Measurements from ENCODE around the gene SLC25A53. TPM values are rescaled to one million over a fixed set of nuclear protein-coding genes. Genes with fewer than 3 reads are reported as not detected.

SLC25A53 gene
- total RNA-seq, 2 experiments from 2014 or later: 4.8 to 15.6 TPM

- H2AFZ ChIP-seq (ENCODE audit: low read length): no peak overlapping the region
- H3K4me2 ChIP-seq (ENCODE audit: low read length): no peak overlapping the region
- no peak overlapping the region for H3K4me3 ChIP-seq (ENCODE audit: low read depth, low read length, poor library complexity, severe bottlenecking)
- H3K9me2 ChIP-seq (ENCODE audit: insufficient read depth, low read length): no peaks in the 10 kb centered on the region
- BruUV-seq (replicated peaks): no TSS peak
- intact Hi-C loops (cut with micrococcal nuclease; ENCODE audit: unreplicated experiment): no loop called here
- no peaks in the 10 kb centered on the region for H3K36me3 ChIP-seq (ENCODE audit: insufficient read depth, low read length)
- ChIA-PET POLR2A (no interaction called here), CTCF (ENCODE audit: unreplicated experiment) (no interaction called here)
- H3K27ac ChIP-seq (ENCODE audit: low read depth, low read length, poor library complexity, severe bottlenecking): no peak overlapping the region
- no peaks in the 10 kb centered on the region for H4K20me1 ChIP-seq (ENCODE audit: insufficient read depth, low read length)
- H3K9me3 ChIP-seq (ENCODE audit: low read length): no peaks in the 10 kb centered on the region
- DNase-seq (ENCODE audit: low spot score): no peak
- H3K4me1 ChIP-seq (ENCODE audit: insufficient read depth, low read length, poor library complexity, severe bottlenecking): no peaks in the 10 kb centered on the region
- TF ChIP-seq CTCF (conservative IDR thresholded peaks at IDR 0.05; ENCODE audit: low read length) (no peak), EZH2phosphoT487 (IDR thresholded peaks at IDR 0.05; ENCODE audit: borderline replicate concordance, low read depth, low read length) (no peak)
- peaks cover 11% of the 10 kb centered on the region; the same call in 1 of the 2 replicates for H3K79me2 ChIP-seq (ENCODE audit: insufficient read depth, low read depth, low read length)
These were observed 5.8 kb downstream of the SLC25A53 start for GRCh38 chrX:104151037-104151436.

- BruUV-seq (replicated peaks): no TSS peak
- Histone ChIP-seq H3K79me2 (ENCODE audit: insufficient read depth, low read depth, low read length) (no peaks in the 10 kb centered on the region), H3K4me2 (ENCODE audit: low read length) (no peak overlapping the region), H3K36me3 (ENCODE audit: insufficient read depth, low read length) (no peaks in the 10 kb centered on the region), H3K27ac (ENCODE audit: low read depth, low read length, poor library complexity, severe bottlenecking) (no peak overlapping the region), H3K4me3 (ENCODE audit: low read depth, low read length, poor library complexity, severe bottlenecking) (no peak overlapping the region), H3K4me1 (ENCODE audit: insufficient read depth, low read length, poor library complexity, severe bottlenecking) (no peaks in the 10 kb centered on the region), H3K9me3 (ENCODE audit: low read length) (no peaks in the 10 kb centered on the region), H2AFZ (ENCODE audit: low read length) (no peak overlapping the region), H3K9me2 (ENCODE audit: insufficient read depth, low read length) (no peaks in the 10 kb centered on the region), H4K20me1 (ENCODE audit: insufficient read depth, low read length) (no peaks in the 10 kb centered on the region)
- no peak for TF ChIP-seq CTCF (conservative IDR thresholded peaks at IDR 0.05; ENCODE audit: low read length)
- TF ChIP-seq EZH2phosphoT487 (IDR thresholded peaks at IDR 0.05; ENCODE audit: borderline replicate concordance, low read depth, low read length): no peak
- intact Hi-C loops (cut with micrococcal nuclease; ENCODE audit: unreplicated experiment): no loop called here
- ChIA-PET CTCF (ENCODE audit: unreplicated experiment) (no interaction called here), POLR2A (no interaction called here)
- DNase-seq (ENCODE audit: low spot score): no peak
These were observed 15.6 kb downstream of the SLC25A53 start for GRCh38 chrX:104141087-104141760.

GRCh38 chrX:104137496-104137895 lies 19.3 kb downstream of the SLC25A53 start:
- intact Hi-C loops (cut with micrococcal nuclease; ENCODE audit: unreplicated experiment): no loop called here
- H4K20me1 ChIP-seq (ENCODE audit: insufficient read depth, low read length): no peaks in the 10 kb centered on the region
- no peak overlapping the region for H3K27ac ChIP-seq (ENCODE audit: low read depth, low read length, poor library complexity, severe bottlenecking)
- H3K4me2 ChIP-seq (ENCODE audit: low read length): no peak overlapping the region
- H3K36me3 ChIP-seq (ENCODE audit: insufficient read depth, low read length): no peaks in the 10 kb centered on the region
- H3K4me3 ChIP-seq (ENCODE audit: low read depth, low read length, poor library complexity, severe bottlenecking): no peak overlapping the region
- H3K9me2 ChIP-seq (ENCODE audit: insufficient read depth, low read length): no peaks in the 10 kb centered on the region
- no peak for TF ChIP-seq CTCF (conservative IDR thresholded peaks at IDR 0.05; ENCODE audit: low read length)
- no peak for TF ChIP-seq EZH2phosphoT487 (IDR thresholded peaks at IDR 0.05; ENCODE audit: borderline replicate concordance, low read depth, low read length)
- H3K79me2 ChIP-seq (ENCODE audit: insufficient read depth, low read depth, low read length): no peaks in the 10 kb centered on the region
- peak; percentile 9 for DNase-seq (ENCODE audit: low spot score)
- no peaks in the 10 kb centered on the region for H3K9me3 ChIP-seq (ENCODE audit: low read length)
- no peak overlapping the region for H2AFZ ChIP-seq (ENCODE audit: low read length)
- H3K4me1 ChIP-seq (ENCODE audit: insufficient read depth, low read length, poor library complexity, severe bottlenecking): no peaks in the 10 kb centered on the region
- CTCF ChIA-PET (ENCODE audit: unreplicated experiment): no interaction called here
- POLR2A ChIA-PET: interaction anchor here (0.6 to 1.1 kb wide), 3 partner anchors 19 to 144 kb away, joined by 3 read pairs; partner anchors contain the start of gene SLC25A53
- no TSS peak for BruUV-seq (replicated peaks)
